Upper lobe of left lung (tissue), 4 donors: ENCODE data around the gene CA5A.

Experiments used
- POLR2A ChIP-seq, 4 donors: fragments of 450-650 bp; IDR thresholded peaks; one replicate each; pipeline ENCODE4 v1.5.1; 2016 to 2017; ENCODE audit warnings: antibody characterized with exemption in 4 of 4, mild to moderate bottlenecking in 2 of 4
- POLR2AphosphoS5 ChIP-seq, 2 donors: sonication (generic); formaldehyde crosslinking; IDR thresholded peaks; one replicate each; pipeline ENCODE4 v1.5.1; 2017; ENCODE audit warnings: antibody characterized with exemption in 2 of 2
- TF ChIP-seq, protein P1 (sequence below), 6 experiments: fragments of 450-650 bp in 4 of 6; fragments of 200-600 bp in 2 of 6; sonication (generic) in 2 of 6; IDR thresholded peaks; one replicate each; pipeline ENCODE4 v1.5.1; 2016 to 2019; ENCODE audit warnings: antibody characterized with exemption in 6 of 6

DNA sequence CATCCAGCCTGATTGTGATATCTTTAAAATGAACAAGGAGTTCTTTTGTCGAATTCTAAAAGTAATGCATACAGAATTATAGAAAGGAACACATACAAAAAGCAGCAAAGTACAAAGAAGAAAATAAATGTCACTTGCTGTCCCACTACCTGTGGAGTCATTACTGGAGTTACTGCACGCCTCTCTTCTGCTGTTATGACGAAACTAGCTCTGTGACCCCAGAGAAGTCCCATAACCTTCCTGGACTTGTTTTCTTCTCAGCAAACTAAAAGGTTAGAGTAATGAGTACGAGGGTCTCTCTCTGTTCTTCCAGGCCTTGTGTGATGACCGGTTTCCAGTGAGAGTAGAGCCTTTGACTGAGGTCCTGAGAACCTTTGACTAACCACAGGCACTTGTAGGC lies 41.8 kb upstream of the CA5A start:
- TF ChIP-seq, protein P1, sequence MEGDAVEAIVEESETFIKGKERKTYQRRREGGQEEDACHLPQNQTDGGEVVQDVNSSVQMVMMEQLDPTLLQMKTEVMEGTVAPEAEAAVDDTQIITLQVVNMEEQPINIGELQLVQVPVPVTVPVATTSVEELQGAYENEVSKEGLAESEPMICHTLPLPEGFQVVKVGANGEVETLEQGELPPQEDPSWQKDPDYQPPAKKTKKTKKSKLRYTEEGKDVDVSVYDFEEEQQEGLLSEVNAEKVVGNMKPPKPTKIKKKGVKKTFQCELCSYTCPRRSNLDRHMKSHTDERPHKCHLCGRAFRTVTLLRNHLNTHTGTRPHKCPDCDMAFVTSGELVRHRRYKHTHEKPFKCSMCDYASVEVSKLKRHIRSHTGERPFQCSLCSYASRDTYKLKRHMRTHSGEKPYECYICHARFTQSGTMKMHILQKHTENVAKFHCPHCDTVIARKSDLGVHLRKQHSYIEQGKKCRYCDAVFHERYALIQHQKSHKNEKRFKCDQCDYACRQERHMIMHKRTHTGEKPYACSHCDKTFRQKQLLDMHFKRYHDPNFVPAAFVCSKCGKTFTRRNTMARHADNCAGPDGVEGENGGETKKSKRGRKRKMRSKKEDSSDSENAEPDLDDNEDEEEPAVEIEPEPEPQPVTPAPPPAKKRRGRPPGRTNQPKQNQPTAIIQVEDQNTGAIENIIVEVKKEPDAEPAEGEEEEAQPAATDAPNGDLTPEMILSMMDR (IDR thresholded peaks at IDR 0.05), result no peak
- no peak for TF ChIP-seq POLR2A (IDR thresholded peaks at IDR 0.05)
- no peak for TF ChIP-seq POLR2AphosphoS5 (IDR thresholded peaks at IDR 0.05)
